ENCODE data around the gene FBXL13.
"Not testable (repeated sequence)": the region's sequence is repeated elsewhere in the genome, so short reads cannot be mapped to it uniquely, and the experiment has no call there.

FBXL13 gene

DNA sequence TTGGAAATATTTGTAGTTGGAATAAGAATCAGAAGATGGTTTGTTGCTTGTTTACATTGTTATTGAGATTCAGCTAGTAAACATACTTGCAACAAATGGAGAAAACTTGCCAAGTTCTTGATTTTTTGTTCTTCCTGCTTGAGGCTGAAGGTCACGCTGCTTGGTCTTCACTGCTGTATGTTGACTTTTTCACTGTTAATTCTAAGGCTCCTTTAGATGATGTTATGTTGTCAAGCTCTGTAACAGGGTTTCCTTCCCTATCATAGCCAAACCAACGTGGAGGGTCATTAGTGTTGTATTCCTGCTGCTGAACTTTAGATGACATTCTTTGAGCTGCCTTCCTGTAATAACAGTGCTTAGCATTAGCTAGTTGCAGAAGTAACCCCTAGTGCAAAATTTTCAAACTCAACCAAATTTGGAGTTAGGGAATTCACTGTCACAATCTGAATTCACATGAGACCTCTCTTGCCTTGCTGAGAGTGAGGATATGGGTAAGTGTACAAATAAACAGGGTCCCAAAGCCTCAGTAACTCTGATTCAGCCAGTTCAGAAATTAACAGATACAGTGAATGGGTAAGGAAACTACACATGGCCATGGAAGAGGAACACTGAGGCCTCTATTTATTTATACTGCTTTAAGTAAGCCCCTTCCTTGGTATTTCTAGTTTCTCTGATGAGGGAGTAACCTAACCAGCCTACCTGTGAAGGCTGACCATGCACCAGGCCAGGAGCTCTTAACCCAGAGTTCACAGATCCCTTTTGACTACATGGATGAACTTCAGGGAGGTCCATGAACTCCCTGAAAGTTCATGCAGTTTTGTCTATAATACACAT lies 261.2 kb downstream of the FBXL13 start:
- TF ChIP-seq, protein P1, sequence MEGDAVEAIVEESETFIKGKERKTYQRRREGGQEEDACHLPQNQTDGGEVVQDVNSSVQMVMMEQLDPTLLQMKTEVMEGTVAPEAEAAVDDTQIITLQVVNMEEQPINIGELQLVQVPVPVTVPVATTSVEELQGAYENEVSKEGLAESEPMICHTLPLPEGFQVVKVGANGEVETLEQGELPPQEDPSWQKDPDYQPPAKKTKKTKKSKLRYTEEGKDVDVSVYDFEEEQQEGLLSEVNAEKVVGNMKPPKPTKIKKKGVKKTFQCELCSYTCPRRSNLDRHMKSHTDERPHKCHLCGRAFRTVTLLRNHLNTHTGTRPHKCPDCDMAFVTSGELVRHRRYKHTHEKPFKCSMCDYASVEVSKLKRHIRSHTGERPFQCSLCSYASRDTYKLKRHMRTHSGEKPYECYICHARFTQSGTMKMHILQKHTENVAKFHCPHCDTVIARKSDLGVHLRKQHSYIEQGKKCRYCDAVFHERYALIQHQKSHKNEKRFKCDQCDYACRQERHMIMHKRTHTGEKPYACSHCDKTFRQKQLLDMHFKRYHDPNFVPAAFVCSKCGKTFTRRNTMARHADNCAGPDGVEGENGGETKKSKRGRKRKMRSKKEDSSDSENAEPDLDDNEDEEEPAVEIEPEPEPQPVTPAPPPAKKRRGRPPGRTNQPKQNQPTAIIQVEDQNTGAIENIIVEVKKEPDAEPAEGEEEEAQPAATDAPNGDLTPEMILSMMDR (IDR thresholded peaks at IDR 0.05; ENCODE audit: insufficient read depth, low read depth, low read length, missing control alignments) = no peak
- H3K4me3 ChIP-seq (ENCODE audit: low read depth, low read length) = no peak overlapping the region
- DNase-seq (ENCODE audit: low read depth) = no peak

DNA sequence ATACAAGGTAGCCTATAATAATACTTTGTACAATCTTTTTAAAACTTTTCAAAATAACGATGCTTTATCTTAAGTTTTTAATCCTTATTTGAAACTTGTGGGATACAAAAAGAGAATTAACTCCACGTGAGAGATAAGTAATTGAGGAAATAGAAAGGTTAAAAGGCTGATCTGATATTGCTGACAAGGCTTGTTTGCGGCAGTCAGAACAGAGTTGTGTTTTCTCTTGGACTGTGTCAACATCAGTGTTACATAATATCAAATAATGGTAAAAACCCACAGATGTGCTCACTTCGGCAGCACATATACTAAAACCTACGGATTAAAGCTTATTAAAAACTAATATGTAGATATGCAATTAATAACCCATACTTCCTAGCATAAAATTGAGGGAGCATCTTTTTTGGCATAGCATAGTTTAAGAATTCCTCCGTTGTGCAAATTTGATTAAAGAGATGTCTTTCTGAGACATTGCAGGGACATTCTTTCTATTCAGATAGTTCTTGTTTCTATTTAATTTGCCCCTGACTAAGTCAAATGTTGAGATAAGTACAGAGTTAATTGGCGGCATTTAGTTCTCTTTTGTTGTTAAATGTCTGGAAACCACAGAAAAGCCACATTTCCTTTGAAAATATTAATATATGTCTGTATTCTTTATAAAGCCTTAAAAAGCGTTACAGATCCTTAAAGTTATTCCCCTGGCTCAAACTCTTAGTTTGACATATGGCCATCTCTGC lies 262.5 kb downstream of the FBXL13 start:
- no peak for DNase-seq (ENCODE audit: low read depth)
- TF ChIP-seq, protein P1 (IDR thresholded peaks at IDR 0.05; ENCODE audit: insufficient read depth, low read depth, low read length, missing control alignments) = no peak
- no peak overlapping the region for H3K4me3 ChIP-seq (ENCODE audit: low read depth, low read length)

DNA sequence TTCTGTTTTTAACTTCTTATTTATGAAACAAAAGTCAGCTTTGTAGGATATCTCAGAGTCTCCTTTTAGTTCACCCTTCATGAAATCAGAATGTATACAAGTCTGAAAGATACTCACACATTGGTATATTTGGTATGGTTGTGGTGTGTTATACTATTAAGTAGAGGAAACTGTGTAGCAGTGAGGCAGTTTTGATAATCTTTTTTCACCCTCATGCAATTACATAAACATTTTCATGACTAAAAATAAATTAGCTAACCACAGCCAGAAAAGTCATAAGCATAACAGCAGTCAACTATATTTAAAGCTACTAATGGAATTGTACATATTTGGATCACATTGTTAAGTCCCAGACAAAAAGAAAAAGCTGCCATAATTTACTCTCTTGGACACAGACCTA lies 263.7 kb downstream of the FBXL13 start:
- no peak for DNase-seq (ENCODE audit: low read depth)
- no peak overlapping the region for H3K4me3 ChIP-seq (ENCODE audit: low read depth, low read length)
- TF ChIP-seq, protein P1 (IDR thresholded peaks at IDR 0.05; ENCODE audit: insufficient read depth, low read depth, low read length, missing control alignments) = no peak

DNA sequence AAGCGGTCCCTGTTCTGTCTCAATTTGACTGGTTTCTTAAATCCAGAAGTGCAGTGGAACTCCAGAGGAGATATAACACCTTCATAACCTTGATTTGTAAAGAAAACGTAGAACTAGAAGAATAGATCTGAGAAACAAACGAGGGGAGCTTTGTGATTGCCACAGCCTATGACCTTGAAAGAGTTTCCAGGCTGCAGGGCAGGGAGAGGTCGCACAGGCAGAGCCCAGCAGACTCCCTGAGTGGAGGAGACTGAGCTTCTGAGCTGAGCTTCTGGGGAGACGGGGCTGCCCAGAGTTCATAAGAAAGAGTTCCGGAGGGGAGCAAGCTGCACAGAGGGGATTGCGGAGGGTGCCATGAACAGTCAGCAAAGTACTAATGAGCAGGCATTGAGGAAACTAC lies 268.0 kb downstream of the FBXL13 start:
- no peak for DNase-seq (ENCODE audit: low read depth)
- H3K4me3 ChIP-seq (ENCODE audit: low read depth, low read length) = no peak overlapping the region
- TF ChIP-seq, protein P1 (IDR thresholded peaks at IDR 0.05; ENCODE audit: insufficient read depth, low read depth, low read length, missing control alignments) = no peak

DNA sequence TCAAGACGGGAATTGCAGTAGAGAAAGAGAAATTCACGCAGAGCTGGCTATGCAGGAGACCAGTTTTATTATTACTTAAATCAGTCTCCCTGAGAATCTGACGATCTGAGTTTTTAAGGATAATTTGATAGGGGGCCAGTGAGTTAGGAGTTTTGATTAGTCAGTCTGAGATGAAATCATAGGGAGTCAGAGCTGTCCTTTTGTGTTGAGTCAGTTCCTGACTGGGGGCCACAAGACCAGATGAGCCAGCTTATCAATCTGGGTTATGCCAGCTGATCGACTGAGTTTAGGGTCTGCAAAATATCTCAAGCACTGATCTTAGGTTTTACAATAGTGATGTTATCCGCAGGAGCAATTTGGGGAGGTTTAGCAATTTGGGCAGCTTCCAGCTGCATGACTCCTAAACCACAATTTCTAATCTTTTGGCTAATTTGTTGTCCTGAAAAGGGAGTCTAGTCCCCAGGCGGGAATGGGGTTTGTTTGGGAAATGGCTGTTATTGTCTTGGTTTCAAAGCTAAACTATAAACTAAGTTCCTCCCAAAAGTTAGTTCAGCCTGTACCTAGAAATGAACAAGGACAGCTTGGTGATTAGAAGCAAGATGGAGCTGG lies 278.5 kb downstream of the FBXL13 start:
- not testable (repeated sequence) for DNase-seq (ENCODE audit: low read depth); H3K4me3 ChIP-seq (ENCODE audit: low read depth, low read length)

DNA sequence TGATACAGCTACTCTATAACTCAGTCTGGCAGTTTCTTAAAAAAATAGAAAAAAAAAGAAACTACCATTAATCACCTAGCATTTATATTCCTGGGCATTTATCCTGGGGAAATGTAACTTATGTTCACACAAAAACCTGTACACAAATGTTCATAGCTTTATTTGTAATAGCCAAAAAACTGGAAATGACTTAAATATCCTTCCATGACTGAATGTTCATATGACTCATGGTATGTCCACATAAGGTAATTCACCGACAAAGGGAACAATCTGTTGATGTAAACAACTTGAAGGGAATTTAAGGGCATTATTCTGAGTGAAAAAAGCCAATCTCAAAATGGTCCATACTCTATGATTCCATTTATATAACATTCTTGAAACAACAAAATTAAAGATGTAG lies 280.0 kb downstream of the FBXL13 start:
- not testable (repeated sequence) for H3K4me3 ChIP-seq (ENCODE audit: low read depth, low read length); DNase-seq (ENCODE audit: low read depth)

DNA sequence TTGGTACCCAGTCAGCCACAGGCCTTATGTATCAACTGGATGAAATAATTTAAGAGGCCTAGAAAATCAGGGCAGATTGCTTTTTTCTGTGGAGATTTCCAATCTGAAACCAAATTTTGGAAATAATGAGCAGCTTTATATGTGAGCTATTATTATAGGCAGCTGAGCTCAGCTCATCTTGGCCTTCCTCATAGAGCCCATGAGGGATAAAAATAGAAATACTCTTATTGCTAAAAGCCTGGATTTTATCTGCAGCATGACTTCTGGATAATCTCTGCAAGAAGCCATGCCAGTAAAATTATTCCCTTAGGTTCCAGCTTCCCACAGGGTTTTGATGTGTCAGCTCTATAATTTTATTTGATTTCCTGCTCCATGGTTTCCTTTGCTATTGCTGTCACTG lies 282.8 kb downstream of the FBXL13 start:
- not testable (repeated sequence) for H3K4me3 ChIP-seq (ENCODE audit: low read depth, low read length); DNase-seq (ENCODE audit: low read depth)

DNA sequence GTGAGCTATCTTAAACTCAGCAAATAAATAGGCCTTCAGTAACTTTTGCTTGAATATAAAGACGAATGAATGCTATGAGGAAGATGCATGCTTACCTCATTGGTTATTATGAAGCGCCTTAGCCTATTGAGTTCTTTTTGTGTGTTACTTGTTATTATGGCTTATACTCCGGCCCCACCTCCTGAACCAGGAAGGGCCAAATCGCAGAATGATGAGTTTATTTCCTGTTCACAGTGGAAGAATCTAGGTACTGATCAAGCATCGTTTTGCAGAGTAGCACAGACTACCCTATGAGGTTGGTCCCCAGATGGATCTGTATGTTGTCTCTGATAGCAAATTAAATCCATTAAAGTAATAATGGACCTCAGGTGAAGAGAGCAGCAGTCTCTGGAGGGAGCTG lies 283.2 kb downstream of the FBXL13 start:
- not testable (repeated sequence) for H3K4me3 ChIP-seq (ENCODE audit: low read depth, low read length); DNase-seq (ENCODE audit: low read depth)

DNA sequence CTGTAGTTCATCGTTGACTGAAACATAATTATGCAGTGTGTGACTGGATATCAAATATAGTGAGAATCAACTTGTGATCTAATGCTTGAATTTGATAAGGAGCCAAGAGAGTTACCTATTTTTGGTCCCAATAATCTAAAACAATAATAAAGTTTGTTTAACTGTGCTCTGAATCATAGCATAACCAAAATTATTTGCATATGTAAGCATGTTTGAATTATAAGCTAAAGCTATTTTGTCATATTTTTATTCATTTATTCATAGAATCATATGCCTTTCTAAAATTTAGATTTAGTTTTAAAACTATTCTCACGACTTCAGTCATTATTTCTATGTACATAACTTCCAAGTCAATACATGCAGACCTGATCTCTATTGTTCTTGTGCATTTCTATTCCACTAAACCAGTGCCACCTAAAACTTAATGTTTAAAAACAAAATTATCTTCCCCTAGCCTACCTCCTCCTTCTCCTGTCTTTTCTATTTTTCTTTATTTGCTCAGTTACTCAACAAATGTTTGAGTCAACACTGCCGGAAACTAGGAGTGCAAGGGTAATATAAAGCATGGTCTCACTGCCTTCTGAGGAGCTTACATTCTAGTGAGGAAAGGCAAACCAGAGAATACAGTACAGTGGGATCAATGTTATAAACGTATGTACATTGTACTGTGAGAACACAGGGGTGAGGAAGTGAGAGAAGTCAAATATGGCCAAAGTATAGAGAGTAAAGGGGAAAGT lies 284.1 kb downstream of the FBXL13 start:
- not testable (repeated sequence) for H3K4me3 ChIP-seq (ENCODE audit: low read depth, low read length); DNase-seq (ENCODE audit: low read depth)

DNA sequence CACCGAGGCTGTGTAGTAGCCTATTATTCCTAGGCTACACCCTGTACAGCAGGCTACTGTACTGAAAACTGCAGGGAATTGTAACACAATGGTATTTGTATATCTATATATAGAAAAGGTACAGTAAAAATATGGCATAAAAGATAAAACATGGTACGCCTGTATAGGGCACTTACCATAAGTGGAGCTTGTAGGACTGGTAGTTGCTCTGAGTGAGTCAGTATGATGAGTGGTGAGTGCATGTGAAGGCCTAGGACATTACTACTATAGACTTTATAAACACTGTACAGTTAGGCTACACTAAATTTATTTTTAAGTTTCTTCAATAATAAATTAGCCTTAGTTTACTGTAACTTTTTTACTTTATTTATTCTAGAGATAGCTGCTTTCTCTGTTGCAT lies 285.8 kb downstream of the FBXL13 start:
- not testable (repeated sequence) for H3K4me3 ChIP-seq (ENCODE audit: low read depth, low read length); DNase-seq (ENCODE audit: low read depth)

DNA sequence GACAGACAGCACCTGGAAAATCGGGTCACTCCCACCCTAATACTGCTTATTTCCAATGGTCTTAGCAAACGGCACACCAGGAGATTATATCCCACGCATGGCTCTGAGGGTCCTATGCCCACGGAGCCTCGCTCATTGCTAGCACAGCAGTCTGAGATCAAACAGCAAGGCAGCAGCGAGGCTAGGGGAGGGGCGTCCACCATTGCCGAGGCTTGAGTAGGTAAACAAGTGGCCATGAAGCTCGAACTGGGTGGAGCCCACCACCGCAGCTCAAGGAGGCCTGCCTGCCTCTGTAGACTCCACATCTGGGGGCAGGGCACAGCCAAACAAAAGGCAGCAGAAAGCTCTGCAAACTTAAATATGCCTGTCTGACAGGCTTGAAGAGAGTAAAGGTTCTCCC lies 293.7 kb downstream of the FBXL13 start:
- H3K4me3 ChIP-seq (ENCODE audit: low read depth, low read length); DNase-seq (ENCODE audit: low read depth): not testable (repeated sequence)

DNA sequence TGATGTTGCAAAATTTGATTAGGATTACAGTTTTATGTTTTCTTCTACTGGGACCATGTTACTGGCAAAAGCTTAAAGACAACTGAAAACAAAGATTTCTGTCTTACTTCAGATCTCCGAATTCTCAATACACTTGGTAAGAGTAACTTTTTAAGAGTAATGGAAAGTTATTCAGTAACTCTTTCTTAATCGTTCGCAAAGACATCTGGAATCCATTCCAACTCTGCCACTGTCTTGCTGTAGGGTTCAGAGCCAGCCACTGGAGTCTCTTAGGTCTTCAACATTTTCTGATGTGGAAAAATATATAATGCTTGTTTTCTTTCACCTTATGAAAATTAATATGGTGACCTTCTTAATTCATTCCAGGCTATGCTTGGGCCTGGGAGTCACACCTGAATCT lies 295.9 kb downstream of the FBXL13 start:
- DNase-seq (ENCODE audit: low read depth); H3K4me3 ChIP-seq (ENCODE audit: low read depth, low read length): not testable (repeated sequence)

DNA sequence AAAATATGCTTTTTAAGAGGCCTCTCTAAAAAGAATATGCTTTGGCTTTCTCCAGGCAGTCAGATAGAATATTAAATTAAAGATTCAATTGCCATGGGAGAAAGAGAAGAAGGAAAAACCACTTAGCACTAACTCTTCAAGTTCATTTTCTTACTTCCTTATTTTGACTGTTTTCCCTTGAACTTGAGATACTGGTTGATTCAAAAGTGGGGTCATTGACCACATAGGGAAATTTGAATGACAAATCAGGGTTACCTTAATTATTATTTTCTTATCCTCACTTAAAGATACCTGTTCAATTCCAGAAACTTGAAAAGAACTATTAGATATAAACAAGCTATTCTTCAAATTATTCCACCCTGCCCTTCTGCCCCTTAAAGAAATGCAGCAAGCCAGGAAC lies 298.4 kb downstream of the FBXL13 start:
- peak; percentile 2 for DNase-seq (ENCODE audit: low read depth)
- not testable (repeated sequence) for H3K4me3 ChIP-seq (ENCODE audit: low read depth, low read length)

Measured in GM12865 (cell line).